HL-60 (cell line): Measurements from ENCODE around the gene RAB8B.

ENCODE experiments used
- DNase-seq, 2 experiments: peaks; one replicate each; pipeline ENCODE4 v3.0.0-alpha.2; 2010 to 2020; ENCODE audit warnings: low read depth in 1 of 2, low spot score in 1 of 2
- H3K27ac ChIP-seq: fragments of 250-450 bp; sonication (Bioruptor Pico); replicated peaks from 2 replicates; pipeline ENCODE4 v1.5.1; 2020; ENCODE audit warnings: mild to moderate bottlenecking, moderate library complexity
- H3K27me3 ChIP-seq: fragments of 250-450 bp; sonication (Bioruptor Pico); 2 replicates; pipeline ENCODE4 v1.5.1; 2021; ENCODE audit warnings: mild to moderate bottlenecking, moderate library complexity; ENCODE audit not compliant: insufficient read depth, poor library complexity, severe bottlenecking
- H3K4me3 ChIP-seq: replicated peaks from 2 replicates; pipeline ENCODE4 v1.5.1; 2011; ENCODE audit warnings: mild to moderate bottlenecking, control low read depth, low read length; ENCODE audit not compliant: insufficient read depth
- GABPA ChIP-seq: IDR thresholded peaks from 2 replicates; pipeline ENCODE4 v1.6.1; 2012; ENCODE audit warnings: low read depth
- POLR2AphosphoS5 ChIP-seq: IDR thresholded peaks from 2 replicates; pipeline ENCODE4 v1.6.1; 2012; ENCODE audit warnings: low read depth
- SPI1 ChIP-seq: IDR thresholded peaks from 2 replicates; pipeline ENCODE4 v1.6.1; 2012; ENCODE audit warnings: low read depth, mild to moderate bottlenecking, borderline replicate concordance
- TF ChIP-seq, protein P1 (sequence below): IDR thresholded peaks from one replicate; pipeline ENCODE4 v1.5.1; 2011; ENCODE audit warnings: low read length, control low read depth, inconsistent platforms; ENCODE audit not compliant: insufficient read depth
- TF ChIP-seq, protein P2 (sequence below): IDR thresholded peaks from 2 replicates; pipeline ENCODE4 v1.6.1; 2012; ENCODE audit warnings: low read depth; ENCODE audit not compliant: insufficient replicate concordance

The RAB8B gene

DNA sequence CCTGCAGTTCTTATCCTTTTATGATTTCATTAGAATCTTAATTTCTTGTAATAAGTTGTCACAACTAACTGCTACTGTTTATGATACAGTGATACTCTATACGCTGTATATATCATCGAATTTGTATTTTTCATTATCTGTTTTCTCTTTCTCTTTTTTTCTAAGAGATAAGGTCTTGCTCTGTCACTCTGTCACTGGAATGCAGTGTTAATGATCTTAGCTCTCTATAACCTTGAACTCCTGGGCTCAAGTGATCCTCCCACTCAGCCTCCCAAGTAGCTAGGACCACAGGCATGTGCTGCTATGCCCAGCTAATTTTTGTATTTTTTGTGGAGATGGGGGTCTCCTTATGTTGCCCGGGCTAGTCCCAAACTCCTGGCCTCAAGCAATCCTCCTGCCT lies 102.8 kb downstream of the RAB8B start:
- H3K27me3 ChIP-seq: no peaks in the 10 kb centered on the region
- no peak for TF ChIP-seq GABPA
- TF ChIP-seq, protein P1, sequence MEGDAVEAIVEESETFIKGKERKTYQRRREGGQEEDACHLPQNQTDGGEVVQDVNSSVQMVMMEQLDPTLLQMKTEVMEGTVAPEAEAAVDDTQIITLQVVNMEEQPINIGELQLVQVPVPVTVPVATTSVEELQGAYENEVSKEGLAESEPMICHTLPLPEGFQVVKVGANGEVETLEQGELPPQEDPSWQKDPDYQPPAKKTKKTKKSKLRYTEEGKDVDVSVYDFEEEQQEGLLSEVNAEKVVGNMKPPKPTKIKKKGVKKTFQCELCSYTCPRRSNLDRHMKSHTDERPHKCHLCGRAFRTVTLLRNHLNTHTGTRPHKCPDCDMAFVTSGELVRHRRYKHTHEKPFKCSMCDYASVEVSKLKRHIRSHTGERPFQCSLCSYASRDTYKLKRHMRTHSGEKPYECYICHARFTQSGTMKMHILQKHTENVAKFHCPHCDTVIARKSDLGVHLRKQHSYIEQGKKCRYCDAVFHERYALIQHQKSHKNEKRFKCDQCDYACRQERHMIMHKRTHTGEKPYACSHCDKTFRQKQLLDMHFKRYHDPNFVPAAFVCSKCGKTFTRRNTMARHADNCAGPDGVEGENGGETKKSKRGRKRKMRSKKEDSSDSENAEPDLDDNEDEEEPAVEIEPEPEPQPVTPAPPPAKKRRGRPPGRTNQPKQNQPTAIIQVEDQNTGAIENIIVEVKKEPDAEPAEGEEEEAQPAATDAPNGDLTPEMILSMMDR: no peak
- TF ChIP-seq SPI1: no peak
- TF ChIP-seq, protein P2, sequence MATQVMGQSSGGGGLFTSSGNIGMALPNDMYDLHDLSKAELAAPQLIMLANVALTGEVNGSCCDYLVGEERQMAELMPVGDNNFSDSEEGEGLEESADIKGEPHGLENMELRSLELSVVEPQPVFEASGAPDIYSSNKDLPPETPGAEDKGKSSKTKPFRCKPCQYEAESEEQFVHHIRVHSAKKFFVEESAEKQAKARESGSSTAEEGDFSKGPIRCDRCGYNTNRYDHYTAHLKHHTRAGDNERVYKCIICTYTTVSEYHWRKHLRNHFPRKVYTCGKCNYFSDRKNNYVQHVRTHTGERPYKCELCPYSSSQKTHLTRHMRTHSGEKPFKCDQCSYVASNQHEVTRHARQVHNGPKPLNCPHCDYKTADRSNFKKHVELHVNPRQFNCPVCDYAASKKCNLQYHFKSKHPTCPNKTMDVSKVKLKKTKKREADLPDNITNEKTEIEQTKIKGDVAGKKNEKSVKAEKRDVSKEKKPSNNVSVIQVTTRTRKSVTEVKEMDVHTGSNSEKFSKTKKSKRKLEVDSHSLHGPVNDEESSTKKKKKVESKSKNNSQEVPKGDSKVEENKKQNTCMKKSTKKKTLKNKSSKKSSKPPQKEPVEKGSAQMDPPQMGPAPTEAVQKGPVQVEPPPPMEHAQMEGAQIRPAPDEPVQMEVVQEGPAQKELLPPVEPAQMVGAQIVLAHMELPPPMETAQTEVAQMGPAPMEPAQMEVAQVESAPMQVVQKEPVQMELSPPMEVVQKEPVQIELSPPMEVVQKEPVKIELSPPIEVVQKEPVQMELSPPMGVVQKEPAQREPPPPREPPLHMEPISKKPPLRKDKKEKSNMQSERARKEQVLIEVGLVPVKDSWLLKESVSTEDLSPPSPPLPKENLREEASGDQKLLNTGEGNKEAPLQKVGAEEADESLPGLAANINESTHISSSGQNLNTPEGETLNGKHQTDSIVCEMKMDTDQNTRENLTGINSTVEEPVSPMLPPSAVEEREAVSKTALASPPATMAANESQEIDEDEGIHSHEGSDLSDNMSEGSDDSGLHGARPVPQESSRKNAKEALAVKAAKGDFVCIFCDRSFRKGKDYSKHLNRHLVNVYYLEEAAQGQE: no peak
- no peak for TF ChIP-seq POLR2AphosphoS5
- DNase-seq: no peak
- H3K4me3 ChIP-seq: no peak overlapping the region
- no peak overlapping the region for H3K27ac ChIP-seq

DNA sequence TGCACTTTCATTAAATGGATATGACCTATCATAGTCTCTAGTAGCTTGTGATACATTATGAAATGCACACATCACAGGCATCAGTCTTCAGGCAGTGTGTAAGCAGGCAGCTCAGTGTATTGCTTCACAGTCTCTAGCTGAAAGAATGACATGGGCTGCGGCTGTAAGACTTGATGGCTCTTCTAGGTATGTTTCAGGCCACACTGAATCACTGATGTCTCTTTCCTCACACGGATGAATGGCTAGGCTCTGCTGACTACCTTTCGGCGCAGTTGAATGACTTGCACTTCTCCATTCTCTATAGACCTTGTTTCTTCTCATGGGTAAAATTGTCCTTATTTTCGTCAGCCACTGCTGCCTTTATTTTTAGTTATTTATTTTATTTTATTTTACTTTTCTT lies 103.4 kb downstream of the RAB8B start:
- no peak overlapping the region for H3K27ac ChIP-seq
- no peak for DNase-seq
- TF ChIP-seq, protein P1: no peak
- TF ChIP-seq, protein P2: no peak
- no peak for TF ChIP-seq POLR2AphosphoS5
- no peak for TF ChIP-seq GABPA
- no peak for TF ChIP-seq SPI1
- no peak overlapping the region for H3K4me3 ChIP-seq
- H3K27me3 ChIP-seq: no peaks in the 10 kb centered on the region

DNA sequence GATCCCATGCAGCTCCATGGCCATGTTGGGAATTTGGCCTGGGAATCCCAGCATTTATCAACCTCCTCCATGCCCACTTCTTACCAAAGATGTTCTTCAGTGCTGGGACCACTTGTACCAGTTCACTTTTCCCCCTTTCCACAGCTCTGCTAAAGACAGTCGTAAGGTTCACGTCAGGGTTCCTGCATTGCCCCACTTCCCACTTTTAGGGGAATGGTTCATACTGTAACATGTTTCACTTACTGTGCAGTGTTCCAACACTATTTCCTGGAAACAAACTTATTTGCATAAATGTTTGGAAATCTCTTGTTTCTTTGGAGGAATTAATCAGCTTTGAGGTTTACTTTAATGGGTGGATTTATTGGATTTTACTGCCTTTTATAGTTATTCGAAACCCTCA lies 105.0 kb downstream of the RAB8B start:
- no peak for TF ChIP-seq POLR2AphosphoS5
- no peak for TF ChIP-seq GABPA
- TF ChIP-seq, protein P2: no peak
- no peak; the same call in 1 of the 2 replicates for TF ChIP-seq SPI1
- TF ChIP-seq, protein P1: no peak
- no peak overlapping the region for H3K27ac ChIP-seq
- DNase-seq: no peak

More for the DNA sequence above, 105.0 kb downstream of the RAB8B start:
- H3K27me3 ChIP-seq: no peaks in the 10 kb centered on the region
- H3K4me3 ChIP-seq: no peak overlapping the region
